Left ventricle myocardium inferior (tissue), 1 donor: ENCODE data around the gene GADL1. TPM values are rescaled to one million over a fixed set of nuclear protein-coding genes. Genes with fewer than 3 reads are reported as not detected.

Experiments
- DNase-seq: peaks from one replicate; pipeline ENCODE4 v3.0.0-alpha.2; 2020
- H3K27ac ChIP-seq: fragments of 200-600 bp; replicated peaks from 2 replicates; pipeline ENCODE4 v1.8.0; 2021
- H3K27me3 ChIP-seq: fragments of 200-600 bp; 2 replicates; pipeline ENCODE4 v1.8.0; 2021; ENCODE audit warnings: low read depth
- H3K36me3 ChIP-seq: fragments of 200-600 bp; 2 replicates; pipeline ENCODE4 v1.8.0; 2021
- H3K4me1 ChIP-seq: fragments of 200-600 bp; 2 replicates; pipeline ENCODE4 v1.8.0; 2021
- H3K4me3 ChIP-seq: fragments of 200-600 bp; 2 replicates; pipeline ENCODE4 v1.8.0; 2021; ENCODE audit warnings: mild to moderate bottlenecking, moderate library complexity
- H3K9me3 ChIP-seq: fragments of 200-600 bp; replicated peaks from 2 replicates; pipeline ENCODE4 v1.8.0; 2021
- CTCF ChIP-seq: fragments of 200-600 bp; IDR thresholded peaks from 2 replicates; pipeline ENCODE4 v1.8.0; 2021; ENCODE audit warnings: antibody characterized with exemption, mild to moderate bottlenecking, borderline replicate concordance
- intact Hi-C: fragments of 100-400 bp; cut with micrococcal nuclease; formaldehyde crosslinking; loops from one replicate; pipeline ENCODE4 v1.11.0; 2022
- total RNA-seq: library from RNA; stranded (reverse); fragmentation: NEBNext Ultra II Directional; extraction: Animal tissue kit (Norgen Biotek cat#: 25700); gene quantifications from one replicate; pipeline ENCODE4 v1.2.1, GENCODE V29; 2021
- donor health status: DM: no; HTN: yes; CAD: no; lungs with severe emphysema.

Gene GADL1
- total RNA-seq, 1 donor from 2014 or later = 0.11 TPM

DNA sequence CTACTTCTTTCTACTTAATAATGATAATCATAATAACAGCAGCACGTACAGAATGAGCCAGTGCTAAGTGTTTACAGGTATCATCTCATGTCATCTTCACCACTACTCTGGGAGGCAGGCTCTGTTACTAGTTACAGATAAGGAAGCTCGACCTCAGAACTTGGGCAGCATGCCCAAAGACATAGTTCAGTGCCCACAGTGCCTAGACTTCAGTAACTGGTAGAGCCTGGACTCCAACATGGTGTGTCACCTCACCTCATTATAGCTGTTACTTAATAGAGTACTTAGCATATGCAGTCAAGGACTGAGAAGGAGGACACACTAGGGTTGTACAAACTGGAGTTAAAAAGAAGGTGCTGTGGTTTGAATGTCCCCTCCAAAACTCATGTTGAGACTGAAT is 7.6 kb downstream of the GADL1 start:
- no peak for TF ChIP-seq CTCF
- no peak for DNase-seq
- intact Hi-C loops = no loop called here

DNA sequence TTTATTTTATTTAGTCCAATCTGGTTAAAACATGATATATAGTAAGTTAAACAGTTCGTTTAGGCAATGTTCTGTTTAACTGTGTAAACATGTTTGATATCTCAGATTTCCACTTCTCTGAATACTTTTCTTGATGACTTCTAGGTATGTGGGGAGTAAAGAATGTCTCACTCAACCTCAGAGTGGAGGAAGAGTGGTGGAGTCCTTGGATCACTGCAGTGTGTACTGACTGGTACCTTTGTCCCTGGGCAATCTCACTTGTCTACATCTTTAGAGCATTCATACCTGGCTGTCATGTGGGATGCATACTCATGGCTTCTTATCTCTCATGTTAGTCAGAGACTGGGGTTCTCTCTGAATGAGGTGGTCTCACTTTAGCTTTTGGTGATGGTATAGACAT is 15.6 kb downstream of the GADL1 start:
- Histone ChIP-seq H3K9me3 (peaks cover 4% of the 10 kb centered on the region), H3K27me3 (peaks cover 4% of the 10 kb centered on the region), H3K36me3 (no peaks in the 10 kb centered on the region), H3K4me3 (no peak overlapping the region), H3K4me1 (no peaks in the 10 kb centered on the region), H3K27ac (no peak overlapping the region)
- TF ChIP-seq CTCF = no peak
- no peak for DNase-seq
- intact Hi-C loops = no loop called here

More for the DNA sequence above, 7.6 kb downstream of the GADL1 start:
- peaks cover 9% of the 10 kb centered on the region for H3K27me3 ChIP-seq
- no peaks in the 10 kb centered on the region for H3K36me3 ChIP-seq
- H3K27ac ChIP-seq = no peak overlapping the region
- H3K4me3 ChIP-seq = no peak overlapping the region
- H3K9me3 ChIP-seq = no peaks in the 10 kb centered on the region
- no peaks in the 10 kb centered on the region for H3K4me1 ChIP-seq

GRCh38 chr3:30875505-30875904 is 19.0 kb downstream of the GADL1 start:
- no peak overlapping the region for H3K4me3 ChIP-seq
- peaks cover 4% of the 10 kb centered on the region for H3K9me3 ChIP-seq
- DNase-seq = no peak
- H3K36me3 ChIP-seq = no peaks in the 10 kb centered on the region
- intact Hi-C loops = no loop called here
- peaks cover 4% of the 10 kb centered on the region for H3K27me3 ChIP-seq
- no peak for TF ChIP-seq CTCF
- H3K27ac ChIP-seq = no peak overlapping the region
- no peaks in the 10 kb centered on the region for H3K4me1 ChIP-seq

- no peak overlapping the region for H3K27ac ChIP-seq
- DNase-seq = no peak
- intact Hi-C loops = no loop called here
- H3K27me3 ChIP-seq = peaks cover 4% of the 10 kb centered on the region
- H3K36me3 ChIP-seq = no peaks in the 10 kb centered on the region
- no peaks in the 10 kb centered on the region for H3K9me3 ChIP-seq
- no peak for TF ChIP-seq CTCF
- H3K4me1 ChIP-seq = no peaks in the 10 kb centered on the region
- H3K4me3 ChIP-seq = no peak overlapping the region
Observed at GRCh38 chr3:30873671-30874070, 20.8 kb downstream of the GADL1 start.

GRCh38 chr3:30872879-30873278 is 21.6 kb downstream of the GADL1 start:
- Histone ChIP-seq H3K27me3 (peaks cover 4% of the 10 kb centered on the region), H3K36me3 (no peaks in the 10 kb centered on the region), H3K4me1 (no peaks in the 10 kb centered on the region), H3K27ac (no peak overlapping the region), H3K9me3 (no peaks in the 10 kb centered on the region), H3K4me3 (no peak overlapping the region)
- TF ChIP-seq CTCF = no peak
- intact Hi-C loops = no loop called here
- DNase-seq = no peak

DNA sequence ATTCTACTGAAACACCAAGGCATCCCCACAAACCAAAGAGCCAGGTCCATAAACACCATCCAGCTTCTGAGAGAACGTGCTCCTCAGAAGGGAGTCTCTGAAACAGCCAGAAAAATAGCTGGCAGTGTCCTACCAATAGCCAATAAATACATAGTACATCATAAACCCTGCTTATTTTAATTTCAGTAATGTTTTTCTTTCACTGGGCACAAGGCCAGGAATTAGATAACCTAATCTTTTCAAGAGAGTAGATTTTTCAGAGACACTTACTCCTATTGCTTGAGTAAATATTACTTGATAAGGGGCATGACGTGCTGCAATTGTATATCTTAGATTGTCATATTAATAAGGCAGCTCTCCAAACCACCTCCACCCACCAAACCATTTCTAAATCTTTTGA is 22.7 kb downstream of the GADL1 start:
- Histone ChIP-seq H3K27me3 (peaks cover 3% of the 10 kb centered on the region), H3K27ac (no peak overlapping the region), H3K4me3 (no peak overlapping the region), H3K4me1 (no peaks in the 10 kb centered on the region), H3K36me3 (no peaks in the 10 kb centered on the region), H3K9me3 (no peaks in the 10 kb centered on the region)
- no peak for TF ChIP-seq CTCF
- intact Hi-C loops = no loop called here
- DNase-seq = no peak
